HepG2 (cell line): ENCODE data around the gene ZNF132. TPM values are rescaled to one million over a fixed set of nuclear protein-coding genes. Genes with fewer than 3 reads are reported as not detected.

ENCODE experiments used
- EEA1 ChIP-seq: sonication (generic); formaldehyde crosslinking; IDR thresholded peaks from 2 replicates; pipeline ENCODE4 v1.5.1; 2020; ENCODE audit warnings: mild to moderate bottlenecking, missing genetic modification reagents, borderline replicate concordance
- GATAD2A ChIP-seq: IDR thresholded peaks from 2 replicates; pipeline ENCODE4 v1.6.1; 2016
- NCOA2 ChIP-seq: sonication (generic); formaldehyde crosslinking; IDR thresholded peaks from 2 replicates; pipeline ENCODE4 v1.8.0; 2022; ENCODE audit warnings: inconsistent platforms
- NFKB2 ChIP-seq: sonication (generic); formaldehyde crosslinking; IDR thresholded peaks from 2 replicates; pipeline ENCODE4 v1.4.0; 2020; ENCODE audit warnings: missing genetic modification reagents, borderline replicate concordance
- RXRB ChIP-seq: IDR thresholded peaks from 2 replicates; pipeline ENCODE4 v1.6.1; 2016; ENCODE audit warnings: borderline replicate concordance, missing genetic modification reagents, missing compliant biosample characterization
- SCMH1 ChIP-seq: sonication (generic); formaldehyde crosslinking; IDR thresholded peaks from 2 replicates; pipeline ENCODE4 v1.9.0; 2021; ENCODE audit warnings: missing genetic modification reagents, mild to moderate bottlenecking, borderline replicate concordance
- U2AF2 ChIP-seq: fragments of 200-400 bp; formaldehyde crosslinking; IDR thresholded peaks from 2 replicates; pipeline ENCODE4 v1.6.1; 2017; ENCODE audit warnings: low read depth, mild to moderate bottlenecking, low read length
- XRCC5 ChIP-seq: fragments of 200-400 bp; formaldehyde crosslinking; optimal IDR thresholded peaks from 2 replicates; pipeline ENCODE3; 2017; ENCODE audit warnings: mild to moderate bottlenecking, low read length
- YEATS4 ChIP-seq: sonication (generic); formaldehyde crosslinking; IDR thresholded peaks from 2 replicates; pipeline ENCODE4 v1.4.0; 2020; ENCODE audit warnings: missing genetic modification reagents, borderline replicate concordance
- ZNF354B ChIP-seq: sonication (generic); formaldehyde crosslinking; IDR thresholded peaks from 2 replicates; pipeline ENCODE4 v1.8.0; 2022; ENCODE audit warnings: mild to moderate bottlenecking, missing genetic modification reagents
- ZNF431 ChIP-seq: sonication (generic); formaldehyde crosslinking; IDR thresholded peaks from 2 replicates; pipeline ENCODE4 v1.9.0; 2022; ENCODE audit warnings: missing genetic modification reagents, low read depth, mild to moderate bottlenecking, borderline replicate concordance
- ZNF451 ChIP-seq: sonication (generic); formaldehyde crosslinking; IDR thresholded peaks from 2 replicates; pipeline ENCODE4 v1.5.0; 2020; ENCODE audit warnings: mild to moderate bottlenecking, missing genetic modification reagents
- ZNF674 ChIP-seq: sonication (generic); formaldehyde crosslinking; IDR thresholded peaks from 2 replicates; pipeline ENCODE4 v1.5.0; 2020; ENCODE audit warnings: low read depth, mild to moderate bottlenecking, missing genetic modification reagents
- ZNF790 ChIP-seq: sonication (generic); formaldehyde crosslinking; IDR thresholded peaks from 2 replicates; pipeline ENCODE4 v1.8.0; 2022; ENCODE audit warnings: missing genetic modification reagents, mild to moderate bottlenecking, borderline replicate concordance
- ZSCAN20 ChIP-seq: sonication (generic); formaldehyde crosslinking; IDR thresholded peaks from 2 replicates; pipeline ENCODE4 v1.4.0; 2020; ENCODE audit warnings: missing genetic modification reagents, mild to moderate bottlenecking, borderline replicate concordance
- polyA plus RNA-seq, 8 experiments: library from polyadenylated mRNA; depleted of rRNA in 3 of 8; stranded (reverse) in 7 of 8; unstranded in 1 of 8; fragments of >200 nt; fragmentation: Illumina TruSeq in 4 of 8; extraction: Trizol in 4 of 8; gene quantifications; 2 replicates each; pipeline versions ENCODE4 v1.2.1 to v1.2.3, GENCODE V29; 2011 to 2016; ENCODE audit warnings: low read depth in 4 of 8, missing spikeins in 1 of 8, mixed read lengths in 1 of 8; ENCODE audit not compliant: insufficient read depth in 1 of 8
- total RNA-seq, 5 experiments: library from RNA; depleted of rRNA; stranded (reverse); fragments of >200 nt; fragmentation: Illumina TruSeq; extraction: Trizol; gene quantifications; 2 replicates each; pipeline ENCODE4 v1.2.3, GENCODE V29; 2016; ENCODE audit warnings: low read depth in 1 of 5
- TF ChIP-seq, protein P1 (sequence below): sonication (generic); formaldehyde crosslinking; IDR thresholded peaks from 2 replicates; pipeline ENCODE4 v1.4.0; 2020; ENCODE audit warnings: missing genetic modification reagents, borderline replicate concordance
- TF ChIP-seq, protein P2 (sequence below): IDR thresholded peaks from 2 replicates; pipeline ENCODE4 v1.4.0; 2020; ENCODE audit warnings: mild to moderate bottlenecking, missing genetic modification reagents

Gene ZNF132
- total and polyA plus RNA-seq, 2 of the 13 experiments (the other 11 are each of a cell fraction or from before 2014, with no cell fraction given), result not detected

- TF ChIP-seq, protein P1, sequence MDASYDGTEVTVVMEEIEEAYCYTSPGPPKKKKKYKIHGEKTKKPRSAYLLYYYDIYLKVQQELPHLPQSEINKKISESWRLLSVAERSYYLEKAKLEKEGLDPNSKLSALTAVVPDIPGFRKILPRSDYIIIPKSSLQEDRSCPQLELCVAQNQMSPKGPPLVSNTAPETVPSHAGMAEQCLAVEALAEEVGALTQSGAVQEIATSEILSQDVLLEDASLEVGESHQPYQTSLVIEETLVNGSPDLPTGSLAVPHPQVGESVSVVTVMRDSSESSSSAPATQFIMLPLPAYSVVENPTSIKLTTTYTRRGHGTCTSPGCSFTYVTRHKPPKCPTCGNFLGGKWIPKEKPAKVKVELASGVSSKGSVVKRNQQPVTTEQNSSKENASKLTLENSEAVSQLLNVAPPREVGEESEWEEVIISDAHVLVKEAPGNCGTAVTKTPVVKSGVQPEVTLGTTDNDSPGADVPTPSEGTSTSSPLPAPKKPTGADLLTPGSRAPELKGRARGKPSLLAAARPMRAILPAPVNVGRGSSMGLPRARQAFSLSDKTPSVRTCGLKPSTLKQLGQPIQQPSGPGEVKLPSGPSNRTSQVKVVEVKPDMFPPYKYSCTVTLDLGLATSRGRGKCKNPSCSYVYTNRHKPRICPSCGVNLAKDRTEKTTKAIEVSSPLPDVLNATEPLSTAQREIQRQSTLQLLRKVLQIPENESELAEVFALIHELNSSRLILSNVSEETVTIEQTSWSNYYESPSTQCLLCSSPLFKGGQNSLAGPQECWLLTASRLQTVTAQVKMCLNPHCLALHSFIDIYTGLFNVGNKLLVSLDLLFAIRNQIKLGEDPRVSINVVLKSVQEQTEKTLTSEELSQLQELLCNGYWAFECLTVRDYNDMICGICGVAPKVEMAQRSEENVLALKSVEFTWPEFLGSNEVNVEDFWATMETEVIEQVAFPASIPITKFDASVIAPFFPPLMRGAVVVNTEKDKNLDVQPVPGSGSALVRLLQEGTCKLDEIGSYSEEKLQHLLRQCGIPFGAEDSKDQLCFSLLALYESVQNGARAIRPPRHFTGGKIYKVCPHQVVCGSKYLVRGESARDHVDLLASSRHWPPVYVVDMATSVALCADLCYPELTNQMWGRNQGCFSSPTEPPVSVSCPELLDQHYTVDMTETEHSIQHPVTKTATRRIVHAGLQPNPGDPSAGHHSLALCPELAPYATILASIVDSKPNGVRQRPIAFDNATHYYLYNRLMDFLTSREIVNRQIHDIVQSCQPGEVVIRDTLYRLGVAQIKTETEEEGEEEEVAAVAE (CRISPR knock-in tag), result peak; percentile 100
- TF ChIP-seq U2AF2 (peak; percentile 10; the same call in 1 of the 2 replicates), RXRB (CRISPR knock-in tag) (peak; percentile 44), ZNF451 (peak; percentile 79; the same call in 1 of the 2 replicates), ZSCAN20 (CRISPR knock-in tag) (0 out of 2 replicates have a peak, but pooled peaks have one; percentile 32), ZNF674 (CRISPR knock-in tag) (peak; percentile 58; the same call in 1 of the 2 replicates), NCOA2 (CRISPR knock-in tag) (peak; percentile 26; the same call in 1 of the 2 replicates), ZNF790 (peak; percentile 75; the same call in 1 of the 2 replicates), SCMH1 (no peak), EEA1 (CRISPR knock-in tag) (peak; percentile 98), NFKB2 (CRISPR knock-in tag) (peak; percentile 52; the same call in 1 of the 2 replicates), ZNF431 (CRISPR knock-in tag) (peak; percentile 84), XRCC5 (peak; percentile 34), GATAD2A (CRISPR knock-in tag) (no peak), ZNF354B (CRISPR knock-in tag) (0 out of 2 replicates have a peak, but pooled peaks have one; percentile 33), YEATS4 (CRISPR knock-in tag) (peak; percentile 95)
- TF ChIP-seq, protein P2, sequence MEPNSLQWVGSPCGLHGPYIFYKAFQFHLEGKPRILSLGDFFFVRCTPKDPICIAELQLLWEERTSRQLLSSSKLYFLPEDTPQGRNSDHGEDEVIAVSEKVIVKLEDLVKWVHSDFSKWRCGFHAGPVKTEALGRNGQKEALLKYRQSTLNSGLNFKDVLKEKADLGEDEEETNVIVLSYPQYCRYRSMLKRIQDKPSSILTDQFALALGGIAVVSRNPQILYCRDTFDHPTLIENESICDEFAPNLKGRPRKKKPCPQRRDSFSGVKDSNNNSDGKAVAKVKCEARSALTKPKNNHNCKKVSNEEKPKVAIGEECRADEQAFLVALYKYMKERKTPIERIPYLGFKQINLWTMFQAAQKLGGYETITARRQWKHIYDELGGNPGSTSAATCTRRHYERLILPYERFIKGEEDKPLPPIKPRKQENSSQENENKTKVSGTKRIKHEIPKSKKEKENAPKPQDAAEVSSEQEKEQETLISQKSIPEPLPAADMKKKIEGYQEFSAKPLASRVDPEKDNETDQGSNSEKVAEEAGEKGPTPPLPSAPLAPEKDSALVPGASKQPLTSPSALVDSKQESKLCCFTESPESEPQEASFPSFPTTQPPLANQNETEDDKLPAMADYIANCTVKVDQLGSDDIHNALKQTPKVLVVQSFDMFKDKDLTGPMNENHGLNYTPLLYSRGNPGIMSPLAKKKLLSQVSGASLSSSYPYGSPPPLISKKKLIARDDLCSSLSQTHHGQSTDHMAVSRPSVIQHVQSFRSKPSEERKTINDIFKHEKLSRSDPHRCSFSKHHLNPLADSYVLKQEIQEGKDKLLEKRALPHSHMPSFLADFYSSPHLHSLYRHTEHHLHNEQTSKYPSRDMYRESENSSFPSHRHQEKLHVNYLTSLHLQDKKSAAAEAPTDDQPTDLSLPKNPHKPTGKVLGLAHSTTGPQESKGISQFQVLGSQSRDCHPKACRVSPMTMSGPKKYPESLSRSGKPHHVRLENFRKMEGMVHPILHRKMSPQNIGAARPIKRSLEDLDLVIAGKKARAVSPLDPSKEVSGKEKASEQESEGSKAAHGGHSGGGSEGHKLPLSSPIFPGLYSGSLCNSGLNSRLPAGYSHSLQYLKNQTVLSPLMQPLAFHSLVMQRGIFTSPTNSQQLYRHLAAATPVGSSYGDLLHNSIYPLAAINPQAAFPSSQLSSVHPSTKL, result peak; percentile 29
Measured at GRCh38 chr19:58386576-58387337, 53.2 kb downstream of the ZNF132 start, which contains the start of gene RPS5 (continued).
